SU-DHL-6 (cell line): ENCODE measurements around the gene ZNF785.

Experiments
- CTCF ChIP-seq: fragments of 200-600 bp; sonication (generic); IDR thresholded peaks from one replicate; pipeline ENCODE4 v1.5.1; 2017; ENCODE audit warnings: antibody characterized with exemption, mild to moderate bottlenecking, low read length, moderate library complexity; ENCODE audit not compliant: insufficient read depth, poor library complexity, severe bottlenecking
- EZH2phosphoT487 ChIP-seq: fragments of 200-600 bp; sonication (generic), shearing (Covaris generic); conservative IDR thresholded peaks from 2 replicates; pipeline ENCODE4 v1.6.1; 2018; ENCODE audit warnings: mild to moderate bottlenecking, antibody characterized with exemption, low read length, moderate library complexity, mixed read lengths

GRCh38 chr16:30561089-30561816, 24.2 kb downstream of the ZNF785 start:
- no peak for TF ChIP-seq CTCF
- no peak for TF ChIP-seq EZH2phosphoT487
